NCI-H226 (cell line): ENCODE measurements around the gene ASH1L.
"Not testable (repeated sequence)": the region's sequence is repeated elsewhere in the genome, so short reads cannot be mapped to it uniquely, and the experiment has no call there.

Experiments
- DNase-seq: peaks from one replicate; pipeline ENCODE4 v3.0.0-alpha.2; 2015

Gene ASH1L

GRCh38 chr1:155562581-155563376 is at the start of gene ASH1L:
Gene ASH1L (minus strand): TSS chr1:155562803. CDS start chr1:155521519, 41,284 bp downstream.
- DNase-seq, result peak; percentile 84

GRCh38 chr1:155610257-155610647 is 47.6 kb upstream of the ASH1L start:
- DNase-seq, result not testable (repeated sequence)

GRCh38 chr1:155609515-155610256 is 47.1 kb upstream of the ASH1L start, which contains the start of gene MSTO1:
Gene MSTO1 (plus strand): TSS chr1:155610218. CDS start chr1:155610249, 31 bp downstream.
- peak; percentile 99 for DNase-seq

- DNase-seq, result no peak
Measured at GRCh38 chr1:155608888-155609225, 46.3 kb upstream of the ASH1L start.

GRCh38 chr1:155607708-155608107 is 45.1 kb upstream of the ASH1L start:
- DNase-seq, result no peak

- DNase-seq, result not testable (repeated sequence)
Measured at GRCh38 chr1:155599828-155600572, 37.4 kb upstream of the ASH1L start.

- no peak for DNase-seq
Measured at GRCh38 chr1:155598842-155599331, 36.3 kb upstream of the ASH1L start.

GRCh38 chr1:155596864-155597263 is 34.3 kb upstream of the ASH1L start:
- DNase-seq, result no peak

GRCh38 chr1:155595877-155596474 is 33.4 kb upstream of the ASH1L start:
- not testable (repeated sequence) for DNase-seq

GRCh38 chr1:155591770-155592169 is 29.2 kb upstream of the ASH1L start:
- peak; percentile 21 for DNase-seq

GRCh38 chr1:155590516-155591247 is 28.1 kb upstream of the ASH1L start:
- not testable (repeated sequence) for DNase-seq

- DNase-seq, result not testable (repeated sequence)
Measured at GRCh38 chr1:155589282-155589681, 26.7 kb upstream of the ASH1L start.

- DNase-seq, result not testable (repeated sequence)
Measured at GRCh38 chr1:155583846-155584245, 21.2 kb upstream of the ASH1L start.

GRCh38 chr1:155575608-155576007 is 13.0 kb upstream of the ASH1L start:
- not testable (repeated sequence) for DNase-seq

GRCh38 chr1:155574077-155574476 is 11.5 kb upstream of the ASH1L start:
- DNase-seq, result no peak

- DNase-seq, result no peak
Measured at GRCh38 chr1:155570593-155570990, 8.0 kb upstream of the ASH1L start.

- DNase-seq, result peak; percentile 99
Measured at GRCh38 chr1:155569988-155570592, 7.5 kb upstream of the ASH1L start.

- not testable (repeated sequence) for DNase-seq
Measured at GRCh38 chr1:155563377-155564022, 897 bp upstream of the ASH1L start.

GRCh38 chr1:155561779-155562580 is 623 bp downstream of the ASH1L start:
- DNase-seq, result not testable (repeated sequence)

- DNase-seq, result no peak
Measured at GRCh38 chr1:155555915-155556314, 6.7 kb downstream of the ASH1L start.
